H1 (cell line): Measurements from ENCODE around the gene TNNI3. TPM values are rescaled to one million over a fixed set of nuclear protein-coding genes. Genes with fewer than 3 reads are reported as not detected.
A peak's percentile ranks its signal among the peaks of the same experiment; 100 is the strongest.

Source experiments
- CTCF ChIA-PET: fragments of 300-600 bp; sonication (Branson Sonifier 250); formaldehyde crosslinking; loops from one replicate; lab custom pipeline; 2021; ENCODE audit not compliant: partially characterized antibody; lab: Charles Lee
- POLR2A ChIA-PET: fragments of 300-600 bp; sonication (Branson Sonifier 250); formaldehyde crosslinking; loops from one replicate; lab custom pipeline; 2021; ENCODE audit warnings: inconsistent platforms; ENCODE audit not compliant: partially characterized antibody; lab: Charles Lee
- DNase-seq, 2 experiments: peaks; one replicate each; pipeline versions ENCODE4 v3.0.0 to v3.0.0-alpha.2; 2010 to 2022; ENCODE audit warnings: low spot score in 2 of 2, low read depth in 1 of 2, mixed read lengths in 1 of 2
- FAIRE-seq: peaks from 2 replicates; lab custom pipeline; 2011; peaks lifted over from hg19 to GRCh38; lab: Jason Lieb, UNC
- H2AFZ ChIP-seq: 2 replicates; pipeline ENCODE4 v1.8.1; 2012; ENCODE audit warnings: low read length, inconsistent platforms
- H2AK5ac ChIP-seq: 2 replicates; pipeline ENCODE4 v1.6.1; 2013; ENCODE audit warnings: low read depth, low read length
- H2BK120ac ChIP-seq: replicated peaks from 2 replicates; pipeline ENCODE3; 2013; ENCODE audit warnings: low read depth, low read length, inconsistent platforms
- H2BK12ac ChIP-seq: 2 replicates; pipeline ENCODE4 v1.6.1; 2013; ENCODE audit warnings: low read depth, low read length
- H2BK15ac ChIP-seq: 2 replicates; pipeline ENCODE4 v1.6.1; 2013; ENCODE audit warnings: low read length
- H2BK20ac ChIP-seq: 2 replicates; pipeline ENCODE4 v1.6.1; 2013; ENCODE audit warnings: low read length
- H2BK5ac ChIP-seq: 2 replicates; pipeline ENCODE4 v1.6.1; 2013; ENCODE audit warnings: low read depth, low read length
- H3K14ac ChIP-seq: 2 replicates; pipeline ENCODE4 v1.6.1; 2013; ENCODE audit warnings: inconsistent platforms; ENCODE audit not compliant: insufficient read length
- H3K18ac ChIP-seq: 2 replicates; pipeline ENCODE4 v1.6.1; 2013; ENCODE audit warnings: low read length; ENCODE audit errors: extremely low read depth
- H3K23ac ChIP-seq: 2 replicates; pipeline ENCODE4 v1.6.1; 2013; ENCODE audit warnings: inconsistent platforms; ENCODE audit not compliant: insufficient read length
- H3K23me2 ChIP-seq: 2 replicates; pipeline ENCODE4 v1.6.1; 2013; ENCODE audit warnings: low read depth, low read length
- H3K27ac ChIP-seq: 2 replicates; pipeline ENCODE4 v1.6.1; 2011; ENCODE audit warnings: low read depth, low read length, inconsistent platforms
- H3K27me3 ChIP-seq, 4 experiments: replicated peaks in 1 of 4; 1 replicate in 1 of 4; 2 replicates in 3 of 4; pipeline versions ENCODE4 v1.6.1 to v1.8.1; 2011 to 2013; ENCODE audit warnings: low read length in 3 of 4, mild to moderate bottlenecking in 3 of 4, inconsistent platforms in 2 of 4, mixed read lengths in 2 of 4, moderate library complexity in 1 of 4; ENCODE audit not compliant: control insufficient read depth in 3 of 4, insufficient read depth in 3 of 4; ENCODE audit errors: extremely low read depth in 1 of 4
- H3K36me3 ChIP-seq, 4 experiments: 2 replicates each; pipeline versions ENCODE4 v1.6.1 to v1.8.1; 2011 to 2013; ENCODE audit warnings: mild to moderate bottlenecking in 4 of 4, low read length in 3 of 4, moderate library complexity in 2 of 4, control low read depth in 1 of 4, inconsistent platforms in 1 of 4; ENCODE audit not compliant: insufficient read depth in 4 of 4, control insufficient read depth in 2 of 4
- H3K4ac ChIP-seq: replicated peaks from 2 replicates; pipeline ENCODE3; 2013; ENCODE audit warnings: low read length, low read depth, mixed read lengths, inconsistent platforms; ENCODE audit not compliant: insufficient read length
- H3K4me1 ChIP-seq, 4 experiments: replicated peaks in 1 of 4; 1 replicate in 1 of 4; 2 replicates in 3 of 4; pipeline versions ENCODE4 v1.6.1 to v1.8.1; 2011 to 2013; ENCODE audit warnings: low read length in 3 of 4, inconsistent platforms in 2 of 4, mixed read lengths in 1 of 4; ENCODE audit not compliant: insufficient read depth in 4 of 4, control insufficient read depth in 3 of 4
- H3K4me2 ChIP-seq, 2 experiments: 2 replicates each; pipeline versions ENCODE4 v1.6.1 to v1.8.1; 2011 to 2013; ENCODE audit warnings: low read depth in 2 of 2, low read length in 2 of 2, control low read depth in 1 of 2, inconsistent platforms in 1 of 2, mild to moderate bottlenecking in 1 of 2; ENCODE audit not compliant: insufficient read depth in 1 of 2
- H3K4me3 ChIP-seq, 4 experiments: fragments of 200-600, 300-600 bp in 1 of 4; sonication (generic), shearing (Covaris generic), sonication (Bioruptor Twin) in 1 of 4; 2 replicates each; pipeline versions ENCODE4 v1.5.1 to v1.8.1; 2011 to 2016; ENCODE audit warnings: low read length in 4 of 4, low read depth in 3 of 4, control low read depth in 2 of 4, inconsistent platforms in 2 of 4, mild to moderate bottlenecking in 2 of 4, mixed read lengths in 1 of 4, moderate library complexity in 1 of 4; ENCODE audit not compliant: insufficient read depth in 2 of 4; ENCODE audit errors: extremely low read depth in 1 of 4
- H3K56ac ChIP-seq: replicated peaks from 2 replicates; pipeline ENCODE3; 2013; ENCODE audit warnings: low read depth, mild to moderate bottlenecking, mixed read lengths, low read length, inconsistent platforms; ENCODE audit not compliant: insufficient read length
- H3K79me1 ChIP-seq: 2 replicates; pipeline ENCODE4 v1.6.1; 2013; ENCODE audit warnings: low read depth, low read length, control low read depth
- H3K79me2 ChIP-seq, 2 experiments: 2 replicates each; pipeline versions ENCODE4 v1.6.1 to v1.8.1; 2012 to 2013; ENCODE audit warnings: low read length in 2 of 2, mild to moderate bottlenecking in 2 of 2, inconsistent platforms in 1 of 2; ENCODE audit not compliant: insufficient read depth in 2 of 2, control insufficient read depth in 1 of 2
- H3K9ac ChIP-seq, 4 experiments: replicated peaks in 1 of 4; 1 replicate in 1 of 4; 2 replicates in 3 of 4; pipeline versions ENCODE4 v1.6.1 to v1.8.1; 2011 to 2013; ENCODE audit warnings: low read depth in 3 of 4, low read length in 3 of 4, control low read depth in 2 of 4, mild to moderate bottlenecking in 2 of 4, moderate library complexity in 2 of 4, inconsistent platforms in 1 of 4; ENCODE audit errors: extremely low read depth in 1 of 4
- H3K9me3 ChIP-seq, 2 experiments: 2 replicates each; pipeline versions ENCODE4 v1.6.1 to v1.8.1; 2012 to 2013; ENCODE audit warnings: mild to moderate bottlenecking in 2 of 2, moderate library complexity in 2 of 2, control low read depth in 1 of 2, inconsistent platforms in 1 of 2, low read depth in 1 of 2, low read length in 1 of 2, mixed read lengths in 1 of 2; ENCODE audit not compliant: insufficient read depth in 2 of 2
- H4K20me1 ChIP-seq, 2 experiments: replicated peaks in 1 of 2; 2 replicates each; pipeline versions ENCODE3 to v1.8.1; 2011 to 2013; ENCODE audit warnings: inconsistent platforms in 2 of 2, low read length in 2 of 2, mild to moderate bottlenecking in 1 of 2; ENCODE audit not compliant: insufficient read depth in 2 of 2, control insufficient read depth in 1 of 2
- H4K5ac ChIP-seq: 2 replicates; pipeline ENCODE4 v1.6.1; 2013; ENCODE audit warnings: low read length, low read depth, mixed read lengths, inconsistent platforms; ENCODE audit not compliant: insufficient read length
- H4K8ac ChIP-seq: 2 replicates; pipeline ENCODE4 v1.8.0; 2013; ENCODE audit warnings: mild to moderate bottlenecking, moderate library complexity, low read length, inconsistent platforms; ENCODE audit not compliant: insufficient read depth; ENCODE audit errors: extremely low read depth
- H4K91ac ChIP-seq: replicated peaks from 2 replicates; pipeline ENCODE3; 2013; ENCODE audit warnings: low read length, mixed read lengths, inconsistent platforms; ENCODE audit not compliant: insufficient read length
- MAFK ChIP-seq: IDR thresholded peaks from 2 replicates; pipeline ENCODE4 v1.6.1; 2012; ENCODE audit warnings: low read depth, mild to moderate bottlenecking, improper control_type of control experiment, low read length
- PHF8 ChIP-seq: fragments of 200-600 bp; sonication (generic); conservative IDR thresholded peaks from 2 replicates; pipeline ENCODE4 v1.7.1; 2012; ENCODE audit warnings: low read depth, mild to moderate bottlenecking, inconsistent platforms, low read length, moderate library complexity
- RFX5 ChIP-seq: IDR thresholded peaks from 2 replicates; pipeline ENCODE4 v1.6.1; 2011; ENCODE audit warnings: low read depth, low read length, improper control_type of control experiment, borderline replicate concordance
- WGBS, 2 experiments: shearing (Covaris generic) in 1 of 2; methylation state at CpG; one replicate each; pipeline versions ENCODE4 v1.1.6 to v1.1.7; 2013 to 2015; ENCODE audit warnings: low lambda C conversion rate in 2 of 2, mixed read lengths in 2 of 2, inconsistent platforms in 1 of 2, low coverage in 1 of 2, missing lambda C conversion rate in 1 of 2; ENCODE audit not compliant: insufficient replicate concordance in 2 of 2, insufficient coverage in 1 of 2, insufficient read length in 1 of 2; ENCODE audit errors: extremely low coverage in 1 of 2, missing lambda C conversion rate in 1 of 2; 5-methylcytosine and 5-hydroxymethylcytosine counted together
- polyA plus RNA-seq, 7 experiments: library from polyadenylated mRNA; depleted of rRNA in 3 of 7; stranded (reverse) in 5 of 7; unstranded in 2 of 7; fragments of >200 nt in 5 of 7; fragments of 200-250 nt in 2 of 7; gene quantifications; 1 replicate in 5 of 7; 2 replicates in 1 of 7; 4 replicates in 1 of 7; pipeline versions ENCODE4 v1.2.1 to v1.2.3, GENCODE V29; 2011 to 2013; ENCODE audit warnings: missing spikeins in 2 of 7, mixed read lengths in 2 of 7
- total RNA-seq: library from RNA; stranded (reverse); fragmentation: NEBNext Ultra II Directional; extraction: Animal tissue kit (Norgen Biotek cat#: 25700); gene quantifications from 2 replicates; pipeline ENCODE4 v1.2.1, GENCODE V29; 2021

Gene TNNI3
- total and polyA plus RNA-seq, 2 of the 8 experiments (the other 6 are each of a cell fraction or from before 2014, with no cell fraction given), result 16.9 to 56.0 TPM

- peaks cover 0 to 4% (median 0%) of the 10 kb centered on the region in 4 experiments; a peak in 1 of 8 replicates for H3K36me3 ChIP-seq
- H2BK5ac ChIP-seq, result peak within 1 kb of the TSS; percentile 93
- peak within 1 kb of the TSS; percentile 56 to 93 (median 72) for H3K9ac ChIP-seq
- FAIRE-seq, result no peak
- no peaks in the 10 kb centered on the region for H3K9me3 ChIP-seq
- WGBS, 2 experiments, result 1% methylated on average over 21 of the region's 97 CpGs; no CpG with 5 or more reads in 1 of the 2 experiments
- 0 out of 2 replicates have a peak within 1 kb of the TSS, but pooled peaks have one; percentile 68 for H2BK12ac ChIP-seq
- H4K20me1 ChIP-seq, result peaks cover 20 to 25% of the 10 kb centered on the region in 2 experiments
- H2BK20ac ChIP-seq, result no peak within 1 kb of the TSS
- H3K4me1 ChIP-seq, result peaks cover 0 to 26% (median 17%) of the 10 kb centered on the region in 4 experiments; a peak in 5 of 7 replicates
- TF ChIP-seq MAFK (no peak), PHF8 (peak; percentile 22; the same call in 1 of the 2 replicates), RFX5 (no peak)
- TF ChIP-seq, all 59 proteins: peak for 1
- peaks cover 0 to 33% of the 10 kb centered on the region in 2 experiments; a peak in 2 of 4 replicates for H3K79me2 ChIP-seq
- no peak within 1 kb of the TSS for H4K91ac ChIP-seq
- H3K14ac ChIP-seq, result no peak within 1 kb of the TSS
- peaks cover 17% of the 10 kb centered on the region for H3K23me2 ChIP-seq
- peak within 1 kb of the TSS; percentile 97 for H3K18ac ChIP-seq
- H3K4me2 ChIP-seq, result peak within 1 kb of the TSS; percentile 98 to 99
- ChIA-PET POLR2A (interaction anchor here (0.6 to 6.4 kb wide), 18 partner anchors 11 to 651 kb away, joined by 3 to 72 read pairs (median 4); partner anchors contain the start of gene HSPBP1), CTCF (interaction anchor here (0.9 to 2.4 kb wide), 11 partner anchors 11 to 48 kb away, joined by 3 to 11 read pairs (median 5); no protein-coding TSS in a partner anchor)
- 0 out of 2 replicates have a peak within 1 kb of the TSS, but pooled peaks have one; percentile 88 for H2BK15ac ChIP-seq
- no peak within 1 kb of the TSS for H2AK5ac ChIP-seq
- H2BK120ac ChIP-seq, result no peak within 1 kb of the TSS
- no peak within 1 kb of the TSS; the same call in none of the 2 replicates for H4K8ac ChIP-seq
- DNase-seq, result no peak
- peak within 1 kb of the TSS; percentile 83 to 92 (median 88) for H3K4me3 ChIP-seq
- no peaks in the 10 kb centered on the region for H3K27me3 ChIP-seq
- peaks cover 32% of the 10 kb centered on the region for H3K79me1 ChIP-seq
- no peak within 1 kb of the TSS for H3K4ac ChIP-seq
- H3K23ac ChIP-seq, result peak within 1 kb of the TSS; percentile 36
- H4K5ac ChIP-seq, result peak within 1 kb of the TSS; percentile 57
- 0 out of 2 replicates have a peak within 1 kb of the TSS, but pooled peaks have one; percentile 46 for H3K27ac ChIP-seq
- peak within 1 kb of the TSS; percentile 98 for H2AFZ ChIP-seq
- peak within 1 kb of the TSS; percentile 83 for H3K56ac ChIP-seq
Measured at GRCh38 chr19:55116859-55117662, 40.5 kb downstream of the TNNI3 start, which contains the start of gene PPP1R12C. TSS of gene PPP1R12C (minus strand) at chr19:55117637. CDS start at chr19:55117543, 94 bp downstream.
